Osteoblast (primary cell): Measurements from ENCODE around the gene EML1. TPM values are rescaled to one million over a fixed set of nuclear protein-coding genes. Genes with fewer than 3 reads are reported as not detected.
A peak's percentile ranks its signal among the peaks of the same experiment; 100 is the strongest.

Experiments used
- DNase-seq: peaks from one replicate; pipeline ENCODE4 v3.0.0; 2011; ENCODE audit warnings: low spot score, mixed read lengths; ENCODE audit not compliant: insufficient read length; ENCODE audit errors: missing footprints
- H2AFZ ChIP-seq: 2 replicates; pipeline ENCODE4 v1.6.0; 2011; ENCODE audit warnings: mild to moderate bottlenecking, low read length
- H3K27ac ChIP-seq: 2 replicates; pipeline ENCODE4 v1.5.1; 2011; ENCODE audit warnings: mild to moderate bottlenecking, low read depth, low read length, moderate library complexity
- H3K27me3 ChIP-seq: 2 replicates; pipeline ENCODE4 v1.6.0; 2012; ENCODE audit warnings: mild to moderate bottlenecking, control low read depth, inconsistent platforms, low read length, moderate library complexity; ENCODE audit not compliant: insufficient read depth
- H3K36me3 ChIP-seq: 2 replicates; pipeline ENCODE4 v1.5.1; 2011; ENCODE audit warnings: mild to moderate bottlenecking, low read length, control low read depth, moderate library complexity; ENCODE audit not compliant: insufficient read depth
- H3K4me1 ChIP-seq: 2 replicates; pipeline ENCODE4 v1.5.1; 2011; ENCODE audit warnings: mild to moderate bottlenecking, low read length, control low read depth, moderate library complexity; ENCODE audit not compliant: insufficient read depth
- H3K4me2 ChIP-seq: 2 replicates; pipeline ENCODE4 v1.6.0; 2011; ENCODE audit warnings: mild to moderate bottlenecking, low read length; ENCODE audit not compliant: insufficient read depth
- H3K4me3 ChIP-seq: fragments of 200-600 bp; sonication (generic); 3 replicates; pipeline ENCODE4 v1.5.1; 2012; ENCODE audit warnings: mild to moderate bottlenecking, low read length, inconsistent platforms; ENCODE audit not compliant: insufficient read depth
- H3K79me2 ChIP-seq: 2 replicates; pipeline ENCODE4 v1.6.0; 2012; ENCODE audit warnings: mild to moderate bottlenecking, low read length, control low read depth, inconsistent platforms; ENCODE audit not compliant: insufficient read depth
- H3K9me3 ChIP-seq: 2 replicates; pipeline ENCODE4 v1.5.1; 2011; ENCODE audit warnings: low read depth, low read length, control low read depth
- H4K20me1 ChIP-seq: 2 replicates; pipeline ENCODE4 v1.6.0; 2012; ENCODE audit warnings: mild to moderate bottlenecking, low read length, control low read depth; ENCODE audit not compliant: insufficient read depth
- CTCF ChIP-seq: IDR thresholded peaks from 2 replicates; pipeline ENCODE4 v1.5.1; 2011; ENCODE audit warnings: mild to moderate bottlenecking, low read depth, low read length, moderate library complexity; ENCODE audit errors: extremely low read depth
- total RNA-seq: library from RNA; depleted of rRNA; stranded (reverse); fragments of >200 nt; gene quantifications from 2 replicates; pipeline ENCODE4 v1.2.3, GENCODE V29; 2012

Gene EML1
- total RNA-seq, 1 donor: 46.7 TPM

GRCh38 chr14:99863059-99863458 is 69.8 kb downstream of the EML1 start:
- DNase-seq: no peak
- peaks cover 13% of the 10 kb centered on the region for H3K4me1 ChIP-seq
- TF ChIP-seq CTCF: no peak

GRCh38 chr14:99865408-99865807 is 72.2 kb downstream of the EML1 start:
- H4K20me1 ChIP-seq: peaks cover 9% of the 10 kb centered on the region
- no peaks in the 10 kb centered on the region for H3K9me3 ChIP-seq
- no peak overlapping the region for H3K4me2 ChIP-seq
- H3K79me2 ChIP-seq: peaks cover 7% of the 10 kb centered on the region
- H3K4me1 ChIP-seq: peaks cover 13% of the 10 kb centered on the region
- no peaks in the 10 kb centered on the region for H3K36me3 ChIP-seq
- TF ChIP-seq CTCF: no peak
- no peak overlapping the region for H2AFZ ChIP-seq
- H3K27me3 ChIP-seq: no peaks in the 10 kb centered on the region
- no peak overlapping the region for H3K27ac ChIP-seq
- no peak overlapping the region for H3K4me3 ChIP-seq
- no peak for DNase-seq

More at GRCh38 chr14:99863059-99863458, 69.8 kb downstream of the EML1 start:
- Histone ChIP-seq H2AFZ (no peak overlapping the region), H3K4me3 (no peak overlapping the region), H3K4me2 (no peak overlapping the region), H4K20me1 (peaks cover 12% of the 10 kb centered on the region), H3K27me3 (no peaks in the 10 kb centered on the region), H3K79me2 (peaks cover 7% of the 10 kb centered on the region), H3K9me3 (no peaks in the 10 kb centered on the region), H3K27ac (no peak overlapping the region), H3K36me3 (no peaks in the 10 kb centered on the region)

GRCh38 chr14:99870617-99871016 is 77.4 kb downstream of the EML1 start:
- no peaks in the 10 kb centered on the region for H3K79me2 ChIP-seq
- H3K4me1 ChIP-seq: no peaks in the 10 kb centered on the region
- no peaks in the 10 kb centered on the region for H3K9me3 ChIP-seq
- no peak overlapping the region for H2AFZ ChIP-seq
- H4K20me1 ChIP-seq: peaks cover 3% of the 10 kb centered on the region
- H3K27ac ChIP-seq: no peak overlapping the region
- H3K36me3 ChIP-seq: no peaks in the 10 kb centered on the region
- no peak for TF ChIP-seq CTCF
- no peaks in the 10 kb centered on the region for H3K27me3 ChIP-seq
- DNase-seq: no peak
- H3K4me2 ChIP-seq: no peak overlapping the region
- H3K4me3 ChIP-seq: no peak overlapping the region

- no peak for TF ChIP-seq CTCF
- H4K20me1 ChIP-seq: peaks cover 6% of the 10 kb centered on the region
Observed at GRCh38 chr14:99871771-99872170, 78.6 kb downstream of the EML1 start.

More at GRCh38 chr14:99871771-99872170, 78.6 kb downstream of the EML1 start:
- Histone ChIP-seq H3K4me1 (no peaks in the 10 kb centered on the region), H3K79me2 (peaks cover 2% of the 10 kb centered on the region), H3K4me2 (no peak overlapping the region), H3K9me3 (no peaks in the 10 kb centered on the region), H2AFZ (no peak overlapping the region), H3K36me3 (no peaks in the 10 kb centered on the region), H3K27me3 (no peaks in the 10 kb centered on the region), H3K27ac (no peak overlapping the region), H3K4me3 (no peak overlapping the region)
- peak; percentile 11 for DNase-seq
